IMR-90 (cell line): Measurements from ENCODE around the gene URI1. TPM values are rescaled to one million over a fixed set of nuclear protein-coding genes. Genes with fewer than 3 reads are reported as not detected.

Source experiments
- ATAC-seq: fragments of 200-7000 bp; cut with Tn5 transposase; 2 replicates; pipeline ENCODE4 v1.9.1; 2020; ENCODE audit warnings: low read depth, mild to moderate bottlenecking, moderate library complexity
- BruUV-seq: library from RNA; stranded (reverse); fragments of 400-500 nt; replicated peaks from 2 replicates; lab custom pipeline; 2021; lab: Mats Ljungman, UMichigan
- CTCF ChIA-PET: fragments of 300-600 bp; formaldehyde crosslinking; extraction: SDS; loops from one replicate; lab custom pipeline; 2021; ENCODE audit warnings: antibody characterized with exemption; lab: Yijun Ruan, JAX
- POLR2A ChIA-PET: fragments of 300-600 bp; sonication (Branson Sonifier 250); formaldehyde crosslinking; loops from one replicate; lab custom pipeline; 2022; ENCODE audit warnings: antibody characterized with exemption; ENCODE audit not compliant: unreplicated experiment; lab: Charles Lee
- DNase-seq: peaks from one replicate; pipeline ENCODE4 v3.0.0; 2013
- H2AFZ ChIP-seq: replicated peaks from 2 replicates; pipeline ENCODE3; 2013; ENCODE audit warnings: low read length, mild to moderate bottlenecking; ENCODE audit not compliant: poor library complexity
- H2AK5ac ChIP-seq: 2 replicates; pipeline ENCODE4 v1.6.1; 2013; ENCODE audit warnings: low read depth, low read length, inconsistent platforms
- H2AK9ac ChIP-seq: replicated peaks from 2 replicates; pipeline ENCODE3; 2013; ENCODE audit warnings: mild to moderate bottlenecking, low read depth, low read length, moderate library complexity; ENCODE audit not compliant: poor library complexity
- H2BK120ac ChIP-seq: 2 replicates; pipeline ENCODE4 v1.6.1; 2013; ENCODE audit warnings: low read depth, low read length, inconsistent platforms
- H2BK15ac ChIP-seq: 3 replicates; pipeline ENCODE4 v1.6.1; 2013; ENCODE audit warnings: low read depth, low read length, inconsistent platforms
- H2BK20ac ChIP-seq: 2 replicates; pipeline ENCODE4 v1.6.1; 2013; ENCODE audit warnings: low read depth, mild to moderate bottlenecking, inconsistent platforms, low read length, moderate library complexity
- H2BK5ac ChIP-seq: 2 replicates; pipeline ENCODE4 v1.6.1; 2013; ENCODE audit warnings: mild to moderate bottlenecking, low read depth, low read length, inconsistent platforms; ENCODE audit not compliant: poor library complexity, severe bottlenecking
- H3K14ac ChIP-seq: replicated peaks from 2 replicates; pipeline ENCODE4 v1.6.1; 2013; ENCODE audit warnings: low read depth, low read length, inconsistent platforms
- H3K18ac ChIP-seq: 2 replicates; pipeline ENCODE4 v1.6.1; 2013; ENCODE audit warnings: low read depth, low read length, control low read depth
- H3K23ac ChIP-seq: 2 replicates; pipeline ENCODE4 v1.6.1; 2013; ENCODE audit warnings: low read depth, low read length, inconsistent platforms
- H3K27ac ChIP-seq: 2 replicates; pipeline ENCODE4 v1.5.1; 2013; ENCODE audit warnings: mild to moderate bottlenecking, control low read depth, low read length; ENCODE audit not compliant: insufficient read depth
- H3K27me3 ChIP-seq: 2 replicates; pipeline ENCODE4 v1.6.1; 2013; ENCODE audit warnings: low read length; ENCODE audit not compliant: control insufficient read depth, insufficient read depth
- H3K36me3 ChIP-seq: 2 replicates; pipeline ENCODE4 v1.6.1; 2013; ENCODE audit warnings: low read length, mixed read lengths; ENCODE audit not compliant: control insufficient read depth, insufficient read depth
- H3K4ac ChIP-seq: 2 replicates; pipeline ENCODE4 v1.6.1; 2013; ENCODE audit warnings: low read depth, low read length, inconsistent platforms
- H3K4me1 ChIP-seq: 2 replicates; pipeline ENCODE4 v1.6.1; 2013; ENCODE audit warnings: low read length, mixed read lengths; ENCODE audit not compliant: control insufficient read depth, insufficient read depth
- H3K4me2 ChIP-seq: 2 replicates; pipeline ENCODE4 v1.6.1; 2013; ENCODE audit warnings: low read depth, mild to moderate bottlenecking, control low read depth, low read length, moderate library complexity
- H3K4me3 ChIP-seq: 2 replicates; pipeline ENCODE4 v1.5.1; 2013; ENCODE audit warnings: low read depth, mild to moderate bottlenecking, control low read depth, low read length, moderate library complexity; ENCODE audit not compliant: insufficient read depth
- H3K56ac ChIP-seq: 2 replicates; pipeline ENCODE4 v1.6.1; 2013; ENCODE audit warnings: low read length, inconsistent platforms; ENCODE audit not compliant: insufficient read depth; ENCODE audit errors: extremely low read depth
- H3K79me1 ChIP-seq, 2 experiments: 2 replicates each; pipeline ENCODE4 v1.6.1; 2013; ENCODE audit warnings: low read length in 2 of 2, inconsistent platforms in 1 of 2, low read depth in 1 of 2
- H3K9ac ChIP-seq: 2 replicates; pipeline ENCODE4 v1.6.1; 2013; ENCODE audit warnings: low read depth, low read length, control low read depth
- H3K9me1 ChIP-seq: 2 replicates; pipeline ENCODE4 v1.6.1; 2013; ENCODE audit warnings: low read length, inconsistent platforms; ENCODE audit not compliant: insufficient read depth
- H3K9me3 ChIP-seq: 2 replicates; pipeline ENCODE4 v1.6.1; 2013; ENCODE audit warnings: low read length; ENCODE audit not compliant: control insufficient read depth, insufficient read depth
- H4K20me1 ChIP-seq: 2 replicates; pipeline ENCODE4 v1.6.1; 2013; ENCODE audit warnings: low read length, inconsistent platforms; ENCODE audit not compliant: insufficient read depth
- H4K5ac ChIP-seq: 2 replicates; pipeline ENCODE4 v1.6.1; 2013; ENCODE audit warnings: mild to moderate bottlenecking, low read depth, low read length, control low read depth
- H4K8ac ChIP-seq, 2 experiments: 2 replicates each; pipeline ENCODE4 v1.6.1; 2013; ENCODE audit warnings: low read depth in 2 of 2, low read length in 2 of 2, control low read depth in 1 of 2, inconsistent platforms in 1 of 2
- H4K91ac ChIP-seq: 2 replicates; pipeline ENCODE4 v1.6.1; 2013; ENCODE audit warnings: low read depth, low read length, inconsistent platforms; ENCODE audit not compliant: insufficient read depth
- BHLHE40 ChIP-seq: fragments of 150-350 bp; IDR thresholded peaks from 2 replicates; pipeline ENCODE4 v1.6.1; 2016; ENCODE audit warnings: mild to moderate bottlenecking, low read depth, low read length
- CHD1 ChIP-seq: IDR thresholded peaks from 2 replicates; pipeline ENCODE4 v1.6.1; 2012; ENCODE audit warnings: low read depth, low read length, improper control_type of control experiment
- ELK1 ChIP-seq: fragments of 150-350 bp; IDR thresholded peaks from 2 replicates; pipeline ENCODE4 v1.6.1; 2016; ENCODE audit warnings: low read depth, mild to moderate bottlenecking, low read length, moderate library complexity, borderline replicate concordance
- MAFK ChIP-seq: IDR thresholded peaks from 2 replicates; pipeline ENCODE4 v1.6.1; 2012; ENCODE audit warnings: low read depth, low read length, improper control_type of control experiment
- MXI1 ChIP-seq: IDR thresholded peaks from 2 replicates; pipeline ENCODE4 v1.6.1; 2012; ENCODE audit warnings: low read depth, mild to moderate bottlenecking, low read length, moderate library complexity, borderline replicate concordance
- POLR2A ChIP-seq: IDR thresholded peaks from 2 replicates; pipeline ENCODE4 v1.6.1; 2012; ENCODE audit warnings: mild to moderate bottlenecking, low read depth, low read length
- SMC3 ChIP-seq: fragments of 150-350 bp; IDR thresholded peaks from 2 replicates; pipeline ENCODE4 v1.6.1; 2016; ENCODE audit warnings: low read depth, mild to moderate bottlenecking, antibody characterized with exemption, low read length, moderate library complexity
- WGBS, 2 experiments: methylation state at CpG; one replicate each; pipeline versions ENCODE4 v1.1.5 to v1.1.7; 2013; ENCODE audit warnings: missing lambda C conversion rate in 2 of 2; ENCODE audit not compliant: insufficient read length in 1 of 2; ENCODE audit errors: extremely low coverage in 2 of 2; 5-methylcytosine and 5-hydroxymethylcytosine counted together
- dilution Hi-C: fragments of 300-500 bp; cut with HindIII; formaldehyde crosslinking; loops from one replicate; pipeline ENCODE4 v1.14.3; 2018; ENCODE audit warnings: low sequenced_read_pairs; ENCODE audit not compliant: unreplicated experiment
- in situ Hi-C: fragments of 300-500 bp; cut with MboI; formaldehyde crosslinking; loops from 3 replicates; pipeline ENCODE4 v1.14.3; 2019; ENCODE audit warnings: low sequenced_read_pairs, inconsistent platforms, mixed read lengths
- intact Hi-C: fragments of 100-400 bp; cut with micrococcal nuclease; formaldehyde crosslinking; loops from 2 replicates; pipeline ENCODE4 v1.10.0; 2022
- polyA plus RNA-seq, 3 experiments: library from polyadenylated mRNA; depleted of rRNA; stranded (reverse); fragments of >200 nt; gene quantifications; 2 replicates each; pipeline ENCODE4 v1.2.3, GENCODE V29; 2012; ENCODE audit warnings: low replicate concordance in 1 of 3
- total RNA-seq: library from RNA; depleted of rRNA; stranded (reverse); fragments of >200 nt; gene quantifications from 2 replicates; pipeline ENCODE4 v1.2.3, GENCODE V29; 2012

The URI1 gene
- total and polyA plus RNA-seq, 2 of the 4 experiments (the other 2 are of a cell fraction), result 43.2 to 45.3 TPM

DNA sequence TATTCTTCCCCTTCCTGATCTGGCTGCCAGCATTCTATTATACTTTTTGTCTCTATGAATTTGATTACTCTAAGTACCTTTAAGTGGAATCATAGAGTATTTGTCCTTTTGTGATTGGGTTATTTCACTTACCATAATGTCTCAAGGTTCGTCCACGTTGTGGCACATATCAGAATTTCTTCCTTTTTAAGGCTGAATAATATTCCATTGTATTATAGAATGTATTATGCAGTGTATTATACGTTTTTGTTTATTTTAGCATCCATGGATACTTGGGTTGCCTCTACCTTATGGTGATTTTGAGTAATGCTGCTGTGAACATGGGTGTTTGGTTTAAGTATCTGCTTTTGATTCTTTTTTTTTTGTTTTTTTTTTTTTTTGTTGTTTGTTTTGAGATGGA is 19.3 kb downstream of the URI1 start:
- DNase-seq (no peak), ATAC-seq (no peak)
- no peak overlapping the region for H3K56ac ChIP-seq
- TF ChIP-seq ELK1 (no peak), MAFK (no peak), MXI1 (no peak), SMC3 (no peak), POLR2A (no peak), CHD1 (no peak), BHLHE40 (no peak)
- H3K4me2 ChIP-seq, result no peak overlapping the region
- no peak overlapping the region for H3K14ac ChIP-seq
- no peak overlapping the region for H4K91ac ChIP-seq
- POLR2A ChIA-PET, result no interaction called here
- H3K79me1 ChIP-seq, result peaks cover 22 to 45% of the 10 kb centered on the region in 2 experiments
- peaks cover 23% of the 10 kb centered on the region for H4K20me1 ChIP-seq
- peaks cover 21% of the 10 kb centered on the region for H3K4me1 ChIP-seq
- in situ Hi-C loops, result no loop called here
- no CpG with 5 or more reads among the region's 3 CpGs for WGBS, 2 experiments
- CTCF ChIA-PET, result no interaction called here
- H2BK15ac ChIP-seq, result no peak overlapping the region
- H2AK5ac ChIP-seq, result no peak overlapping the region
- no TSS peak for BruUV-seq
- no peak overlapping the region for H4K8ac ChIP-seq
- no peak overlapping the region for H2BK5ac ChIP-seq
- H3K4me3 ChIP-seq, result no peak overlapping the region
- H3K4ac ChIP-seq, result no peak overlapping the region
- no peak overlapping the region for H2BK120ac ChIP-seq
- dilution Hi-C loops, result no loop called here
- H2AK9ac ChIP-seq, result no peak overlapping the region
- no peak overlapping the region for H3K23ac ChIP-seq
- H3K36me3 ChIP-seq, result no peaks in the 10 kb centered on the region
- no peak overlapping the region for H4K5ac ChIP-seq
- H3K27ac ChIP-seq, result no peak overlapping the region
- no peak overlapping the region for H3K18ac ChIP-seq
- no peaks in the 10 kb centered on the region for H3K27me3 ChIP-seq
- H3K9me1 ChIP-seq, result peaks cover 3% of the 10 kb centered on the region; the same call in 1 of the 2 replicates
- intact Hi-C loops, result no loop called here
- H2AFZ ChIP-seq, result no peak overlapping the region
- H2BK20ac ChIP-seq, result no peak overlapping the region
- H3K9me3 ChIP-seq, result no peaks in the 10 kb centered on the region
- no peak overlapping the region for H3K9ac ChIP-seq
